PC-3 (cell line): ENCODE measurements around the gene GPC3. TPM values are rescaled to one million over a fixed set of nuclear protein-coding genes. Genes with fewer than 3 reads are reported as not detected.

Experiments used
- ATAC-seq: fragments of 200-7000 bp; cut with Tn5 transposase; 2 replicates; pipeline ENCODE4 v1.9.1; 2020; ENCODE audit warnings: mild to moderate bottlenecking, moderate library complexity
- BruUV-seq: library from RNA; stranded (reverse); fragments of 400-500 nt; replicated peaks from 2 replicates; lab custom pipeline; 2021; lab: Mats Ljungman, UMichigan
- CTCF ChIA-PET: fragments of 300-600 bp; sonication (Branson Sonifier 250); formaldehyde crosslinking; loops from one replicate; lab custom pipeline; 2022; ENCODE audit warnings: antibody characterized with exemption; lab: Charles Lee
- POLR2A ChIA-PET: fragments of 300-600 bp; sonication (Branson Sonifier 250); formaldehyde crosslinking; loops from one replicate; lab custom pipeline; 2022; ENCODE audit warnings: antibody characterized with exemption; ENCODE audit not compliant: unreplicated experiment; lab: Charles Lee
- DNase-seq: peaks from one replicate; pipeline ENCODE4 v3.0.0-alpha.2; 2015
- H2AFZ ChIP-seq: fragments of 300-600 bp; sonication (generic); 2 replicates; pipeline ENCODE4 v1.6.0; 2016; ENCODE audit warnings: antibody characterized with exemption, low read length
- H3F3A ChIP-seq: fragments of 300-600 bp; sonication (generic); one replicate; pipeline ENCODE4 v1.6.0; 2017; ENCODE audit warnings: antibody characterized with exemption, low read length, control low read depth, mild to moderate bottlenecking; ENCODE audit not compliant: unreplicated experiment
- H3K27ac ChIP-seq: fragments of 300-600 bp; sonication (generic); 2 replicates; pipeline ENCODE4 v1.5.1; 2016; ENCODE audit warnings: mild to moderate bottlenecking, low read length
- H3K27me3 ChIP-seq: fragments of 300-600 bp; sonication (generic); 2 replicates; pipeline ENCODE4 v1.6.1; 2016; ENCODE audit warnings: low read length, mixed read lengths
- H3K36me3 ChIP-seq: fragments of 300-600 bp; sonication (generic); 2 replicates; pipeline ENCODE4 v1.6.1; 2016; ENCODE audit warnings: low read depth, mixed run types, low read length, mixed read lengths
- H3K4me1 ChIP-seq: fragments of 300-600 bp; sonication (generic); 2 replicates; pipeline ENCODE4 v1.5.1; 2016; ENCODE audit warnings: low read length; ENCODE audit not compliant: insufficient read depth
- H3K4me2 ChIP-seq: fragments of 300-600 bp; sonication (generic); 2 replicates; pipeline ENCODE4 v1.6.0; 2016; ENCODE audit warnings: low read length
- H3K4me3 ChIP-seq: fragments of 300-600 bp; sonication (generic); 2 replicates; pipeline ENCODE4 v1.5.1; 2016; ENCODE audit warnings: mild to moderate bottlenecking, low read length, mixed read lengths
- H3K79me2 ChIP-seq: fragments of 300-600 bp; sonication (generic); 2 replicates; pipeline ENCODE4 v1.6.1; 2017; ENCODE audit warnings: low read length, mixed read lengths
- H3K9ac ChIP-seq: fragments of 300-600 bp; sonication (generic); 2 replicates; pipeline ENCODE4 v1.6.0; 2016; ENCODE audit warnings: mild to moderate bottlenecking, low read length
- H3K9me2 ChIP-seq: fragments of 300-600 bp; sonication (generic); replicated peaks from 2 replicates; pipeline ENCODE4 v1.6.1; 2016; ENCODE audit warnings: mixed run types, low read length, mixed read lengths
- H3K9me3 ChIP-seq: fragments of 300-600 bp; sonication (generic); 2 replicates; pipeline ENCODE4 v1.6.1; 2016; ENCODE audit warnings: low read length, mixed read lengths
- H4K20me1 ChIP-seq: fragments of 300-600 bp; sonication (generic); 2 replicates; pipeline ENCODE4 v1.6.1; 2016; ENCODE audit warnings: low read length, mixed read lengths
- EZH2 ChIP-seq: fragments of 300-600 bp; sonication (generic); IDR thresholded peaks from one replicate; pipeline ENCODE4 v1.6.1; 2017; ENCODE audit warnings: antibody characterized with exemption, mild to moderate bottlenecking, low read length; ENCODE audit not compliant: unreplicated experiment
- EZH2phosphoT487 ChIP-seq: fragments of 300-600 bp; sonication (generic); IDR thresholded peaks from 2 replicates; pipeline ENCODE4 v1.6.1; 2018; ENCODE audit warnings: mild to moderate bottlenecking, antibody characterized with exemption, low read length, borderline replicate concordance
- intact Hi-C: fragments of 100-400 bp; cut with micrococcal nuclease; formaldehyde crosslinking; loops from 2 replicates; pipeline ENCODE4 v1.9.0; 2023
- total RNA-seq: library from RNA; depleted of rRNA; stranded (reverse); fragments of >200 nt; gene quantifications from 2 replicates; pipeline ENCODE4 v1.2.3, GENCODE V29; 2014
- TF ChIP-seq, protein P1 (sequence below): fragments of 300-600 bp; sonication (generic); conservative IDR thresholded peaks from 2 replicates; pipeline ENCODE4 v1.5.1; 2017; ENCODE audit warnings: antibody characterized with exemption, low read depth, mild to moderate bottlenecking, low read length

Gene GPC3
- total RNA-seq, 1 experiment from 2014 or later, result not detected

GRCh38 chrX:133535066-133535465 is 450.3 kb downstream of the GPC3 start:
- no peak overlapping the region for H3K9ac ChIP-seq
- ChIA-PET POLR2A (no interaction called here), CTCF (no interaction called here)
- intact Hi-C loops, result no loop called here
- TF ChIP-seq EZH2phosphoT487 (no peak), EZH2 (no peak)
- TF ChIP-seq, protein P1, sequence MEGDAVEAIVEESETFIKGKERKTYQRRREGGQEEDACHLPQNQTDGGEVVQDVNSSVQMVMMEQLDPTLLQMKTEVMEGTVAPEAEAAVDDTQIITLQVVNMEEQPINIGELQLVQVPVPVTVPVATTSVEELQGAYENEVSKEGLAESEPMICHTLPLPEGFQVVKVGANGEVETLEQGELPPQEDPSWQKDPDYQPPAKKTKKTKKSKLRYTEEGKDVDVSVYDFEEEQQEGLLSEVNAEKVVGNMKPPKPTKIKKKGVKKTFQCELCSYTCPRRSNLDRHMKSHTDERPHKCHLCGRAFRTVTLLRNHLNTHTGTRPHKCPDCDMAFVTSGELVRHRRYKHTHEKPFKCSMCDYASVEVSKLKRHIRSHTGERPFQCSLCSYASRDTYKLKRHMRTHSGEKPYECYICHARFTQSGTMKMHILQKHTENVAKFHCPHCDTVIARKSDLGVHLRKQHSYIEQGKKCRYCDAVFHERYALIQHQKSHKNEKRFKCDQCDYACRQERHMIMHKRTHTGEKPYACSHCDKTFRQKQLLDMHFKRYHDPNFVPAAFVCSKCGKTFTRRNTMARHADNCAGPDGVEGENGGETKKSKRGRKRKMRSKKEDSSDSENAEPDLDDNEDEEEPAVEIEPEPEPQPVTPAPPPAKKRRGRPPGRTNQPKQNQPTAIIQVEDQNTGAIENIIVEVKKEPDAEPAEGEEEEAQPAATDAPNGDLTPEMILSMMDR, result no peak
- no peaks in the 10 kb centered on the region for H3F3A ChIP-seq
- H3K36me3 ChIP-seq, result no peaks in the 10 kb centered on the region
- H3K79me2 ChIP-seq, result no peaks in the 10 kb centered on the region
- no peak overlapping the region for H3K27ac ChIP-seq
- BruUV-seq, result no TSS peak
- H3K9me2 ChIP-seq, result no peaks in the 10 kb centered on the region
- H3K4me1 ChIP-seq, result no peaks in the 10 kb centered on the region
- no peaks in the 10 kb centered on the region for H3K27me3 ChIP-seq
- H4K20me1 ChIP-seq, result no peaks in the 10 kb centered on the region
- no peaks in the 10 kb centered on the region for H3K9me3 ChIP-seq
- H3K4me3 ChIP-seq, result no peak overlapping the region
- no peak overlapping the region for H3K4me2 ChIP-seq
- ATAC-seq, result no peak
- H2AFZ ChIP-seq, result no peak overlapping the region
- no peak for DNase-seq

DNA sequence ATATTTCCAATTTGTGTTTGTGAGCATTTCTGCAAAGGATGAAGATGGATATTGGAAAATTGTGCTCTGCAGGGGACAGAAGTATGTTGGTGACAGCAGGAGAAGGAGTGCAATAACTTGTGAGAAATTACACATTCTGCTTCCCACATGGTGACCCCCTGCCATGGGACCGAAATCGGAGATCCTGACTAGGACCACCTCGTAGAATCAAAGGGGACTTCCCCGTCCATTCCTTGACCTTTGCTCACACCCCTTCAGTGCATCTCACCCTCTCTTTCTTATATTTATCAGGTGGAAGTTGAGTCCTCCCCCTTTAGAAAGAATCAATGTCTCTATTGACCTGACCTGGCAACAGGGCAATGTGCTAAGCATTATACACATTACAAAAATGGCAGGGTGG is 451.2 kb downstream of the GPC3 start:
- POLR2A ChIA-PET, result no interaction called here
- intact Hi-C loops, result no loop called here
- Histone ChIP-seq H3K9me2 (no peaks in the 10 kb centered on the region), H3K27me3 (no peaks in the 10 kb centered on the region), H3K4me1 (no peaks in the 10 kb centered on the region), H3K9ac (no peak overlapping the region), H3K27ac (no peak overlapping the region), H3K79me2 (no peaks in the 10 kb centered on the region), H3K9me3 (no peaks in the 10 kb centered on the region), H3K4me3 (no peak overlapping the region), H2AFZ (no peak overlapping the region), H3K36me3 (no peaks in the 10 kb centered on the region), H3K4me2 (no peak overlapping the region), H3F3A (no peaks in the 10 kb centered on the region), H4K20me1 (no peaks in the 10 kb centered on the region)
- BruUV-seq, result no TSS peak
- no peak for DNase-seq
- ATAC-seq, result no peak
- TF ChIP-seq EZH2 (no peak), EZH2phosphoT487 (no peak)
- TF ChIP-seq, protein P1, result no peak
- CTCF ChIA-PET, result no interaction called here

DNA sequence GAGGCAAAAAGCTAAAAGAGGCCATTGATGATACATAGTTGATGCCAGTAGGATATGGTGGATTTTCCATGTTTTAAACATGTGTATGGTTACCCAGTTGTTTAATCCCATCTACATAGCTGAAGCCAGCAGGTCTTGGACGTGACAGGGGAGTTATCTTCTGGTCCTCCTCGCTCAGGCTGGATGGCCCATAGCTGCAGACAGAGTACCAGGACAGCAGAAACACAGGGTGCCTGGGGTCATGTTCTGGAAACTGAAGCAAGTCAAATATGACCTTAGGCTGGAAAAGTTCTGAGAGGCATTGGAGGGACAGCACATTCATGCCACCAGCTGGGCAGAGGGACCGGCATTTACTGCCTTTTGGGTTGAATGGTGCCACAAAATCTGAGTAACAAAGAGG is 452.1 kb downstream of the GPC3 start:
- Histone ChIP-seq H3K4me3 (no peak overlapping the region), H4K20me1 (no peaks in the 10 kb centered on the region), H3K4me2 (no peak overlapping the region), H3K27ac (no peak overlapping the region), H3F3A (no peaks in the 10 kb centered on the region), H2AFZ (no peak overlapping the region), H3K9me2 (no peaks in the 10 kb centered on the region), H3K9ac (no peak overlapping the region), H3K27me3 (no peaks in the 10 kb centered on the region), H3K79me2 (no peaks in the 10 kb centered on the region), H3K36me3 (no peaks in the 10 kb centered on the region), H3K9me3 (no peaks in the 10 kb centered on the region), H3K4me1 (no peaks in the 10 kb centered on the region)
- no TSS peak for BruUV-seq
- no peak for DNase-seq
- CTCF ChIA-PET, result no interaction called here
- POLR2A ChIA-PET, result no interaction called here
- intact Hi-C loops, result no loop called here
- TF ChIP-seq EZH2 (no peak), EZH2phosphoT487 (no peak)
- TF ChIP-seq, protein P1, result no peak
- ATAC-seq, result no peak
